EH (cell line): Measurements from ENCODE around the gene ITSN1.
"Not testable (repeated sequence)": the region's sequence is repeated elsewhere in the genome, so short reads cannot be mapped to it uniquely, and the experiment has no call there.

ENCODE experiments used
- DNase-seq: peaks from one replicate; pipeline ENCODE4 v3.0.0-alpha.2; 2015; ENCODE audit warnings: low read depth

The ITSN1 gene

GRCh38 chr21:33894736-33895288, 252.5 kb downstream of the ITSN1 start:
- peak; percentile 89 for DNase-seq

- DNase-seq = no peak
Measured at GRCh38 chr21:33895356-33895755, 253.1 kb downstream of the ITSN1 start.

GRCh38 chr21:33896691-33897090, 254.4 kb downstream of the ITSN1 start:
- no peak for DNase-seq

DNA sequence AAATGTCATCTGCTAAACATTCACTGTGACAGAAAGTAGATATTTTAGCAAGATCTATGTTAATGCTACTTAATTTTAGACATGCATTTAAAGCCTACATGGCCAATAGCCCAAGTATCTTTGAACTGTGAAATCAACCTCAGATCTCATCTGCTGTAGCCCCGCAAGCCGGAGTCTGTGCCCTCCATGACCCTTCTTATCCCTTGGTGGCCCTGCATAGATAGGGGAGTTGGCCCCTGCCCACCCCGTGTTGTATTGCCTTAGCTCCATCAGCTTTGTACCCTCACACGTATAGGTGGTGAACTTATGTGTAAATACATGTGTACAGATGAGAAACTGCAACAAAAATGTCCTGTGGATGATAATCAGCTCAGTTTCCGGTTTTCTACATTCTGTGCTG, 254.8 kb downstream of the ITSN1 start:
- no peak for DNase-seq

- no peak for DNase-seq
Measured at GRCh38 chr21:33897739-33898138, 255.4 kb downstream of the ITSN1 start.

- DNase-seq = peak; percentile 39
Measured at GRCh38 chr21:33898586-33898985, 256.3 kb downstream of the ITSN1 start.

DNA sequence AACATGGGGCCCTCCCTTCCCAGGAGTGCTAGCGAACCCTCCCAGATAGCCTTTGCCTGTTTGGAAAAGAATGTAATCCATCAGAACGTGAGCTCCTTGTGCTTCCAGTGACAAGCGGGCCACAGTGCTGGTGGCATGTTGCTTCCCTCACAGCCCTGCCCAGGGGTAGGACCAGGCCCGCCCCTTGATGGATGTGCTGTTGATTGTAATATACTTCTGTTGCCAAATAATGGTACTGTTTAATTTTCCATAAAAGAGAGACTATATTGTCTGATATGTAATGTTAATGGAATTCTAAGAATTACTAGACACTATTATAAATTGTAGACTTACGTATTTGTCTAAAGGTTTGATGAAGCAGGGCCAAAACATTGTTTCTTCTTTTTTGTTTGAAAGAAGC, 256.9 kb downstream of the ITSN1 start:
- peak; percentile 41 for DNase-seq

DNA sequence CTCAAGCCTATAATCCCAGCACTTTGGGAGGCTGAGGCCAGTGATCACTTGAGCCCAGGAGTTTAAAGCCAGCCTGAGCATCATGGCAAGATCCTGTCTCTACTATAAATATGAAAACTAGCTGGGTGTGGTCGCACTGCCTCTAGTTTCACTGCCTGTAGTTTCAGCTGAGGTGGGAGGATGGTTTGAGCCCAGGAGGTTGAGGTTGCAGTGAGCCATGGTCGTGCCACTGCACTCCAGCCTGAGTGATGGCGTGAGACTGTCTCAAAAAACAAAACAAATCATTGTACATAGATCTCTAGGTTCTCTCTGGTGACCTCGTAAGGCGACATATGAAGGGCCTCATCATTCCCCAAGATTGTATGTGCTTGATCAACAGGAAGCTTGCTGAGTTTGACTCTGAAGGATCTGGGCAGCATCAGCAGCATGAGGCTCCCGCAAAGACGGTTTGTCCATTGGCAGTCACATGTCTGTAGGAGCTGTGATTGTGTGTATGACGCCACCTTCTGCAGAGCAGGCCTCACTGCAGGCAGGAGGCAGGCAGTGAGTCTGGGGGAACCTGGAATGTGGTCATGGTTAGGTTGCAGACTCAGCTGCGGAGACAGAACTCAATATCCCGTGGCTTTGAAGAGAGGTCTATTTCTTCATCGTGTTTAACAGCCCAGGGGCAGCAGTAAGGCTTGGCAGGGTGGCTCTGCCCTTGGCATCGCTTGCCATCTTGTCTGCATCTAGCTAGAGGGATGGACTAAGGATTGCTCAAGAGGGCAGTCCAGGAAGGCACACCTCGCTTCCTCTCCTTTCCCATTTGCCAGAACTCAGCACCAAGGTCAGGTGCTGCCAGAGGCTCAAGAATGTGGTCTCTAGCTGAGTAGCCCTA, 259.3 kb downstream of the ITSN1 start:
- DNase-seq = peak; percentile 70

GRCh38 chr21:33902349-33902748, 260.0 kb downstream of the ITSN1 start:
- no peak for DNase-seq

DNA sequence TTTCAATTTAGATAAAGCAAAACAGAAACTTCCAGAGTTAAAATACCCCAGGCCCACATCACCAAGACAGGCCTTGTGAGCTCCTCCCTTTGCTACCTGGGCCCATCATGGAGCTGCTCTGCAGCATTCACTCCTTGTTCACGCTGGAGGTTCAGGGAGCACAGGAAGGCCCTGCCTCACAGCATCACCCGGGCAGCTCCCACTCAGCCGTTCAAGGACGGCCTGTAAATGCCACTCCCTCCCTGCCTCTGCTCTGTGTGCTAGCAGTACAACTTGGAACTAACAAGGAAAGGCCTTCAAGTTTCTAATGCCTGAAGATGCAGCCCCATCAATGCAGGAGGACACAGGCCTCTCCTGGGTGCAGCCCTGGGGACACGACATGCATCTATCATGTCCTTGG, 261.7 kb downstream of the ITSN1 start:
- DNase-seq = no peak

DNA sequence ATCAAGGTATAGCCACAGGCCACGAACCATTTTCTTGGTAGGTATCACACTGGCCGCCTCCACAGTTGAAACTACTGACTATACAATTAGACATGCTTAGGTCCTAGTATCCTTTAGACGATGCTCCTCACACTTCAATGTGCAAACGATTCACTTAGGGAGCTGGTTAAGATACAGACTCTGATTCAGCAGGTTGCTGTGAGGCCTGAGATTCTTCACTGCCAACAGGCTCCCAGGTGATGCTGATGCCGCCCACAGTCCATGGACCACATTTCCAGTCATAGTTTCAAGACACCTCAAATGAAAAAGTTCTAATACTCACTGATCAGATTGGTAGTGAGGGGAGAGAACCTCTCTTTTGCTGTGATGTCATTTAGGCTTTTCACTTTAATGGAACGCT, 266.5 kb downstream of the ITSN1 start:
- DNase-seq = no peak

- DNase-seq = no peak
Measured at GRCh38 chr21:33909756-33910155, 267.5 kb downstream of the ITSN1 start.

- DNase-seq = no peak
Measured at GRCh38 chr21:33914188-33914587, 271.9 kb downstream of the ITSN1 start.

GRCh38 chr21:33915368-33916199, 273.3 kb downstream of the ITSN1 start, which contains the start of gene ATP5PO:
ATP5PO (minus strand) TSS chr21:33915804; CDS start chr21:33915763, 41 bp downstream.
- DNase-seq = peak; percentile 98

GRCh38 chr21:33916200-33916567, 273.9 kb downstream of the ITSN1 start:
- DNase-seq = no peak

- DNase-seq = no peak
Measured at GRCh38 chr21:33917421-33917820, 275.1 kb downstream of the ITSN1 start.

DNA sequence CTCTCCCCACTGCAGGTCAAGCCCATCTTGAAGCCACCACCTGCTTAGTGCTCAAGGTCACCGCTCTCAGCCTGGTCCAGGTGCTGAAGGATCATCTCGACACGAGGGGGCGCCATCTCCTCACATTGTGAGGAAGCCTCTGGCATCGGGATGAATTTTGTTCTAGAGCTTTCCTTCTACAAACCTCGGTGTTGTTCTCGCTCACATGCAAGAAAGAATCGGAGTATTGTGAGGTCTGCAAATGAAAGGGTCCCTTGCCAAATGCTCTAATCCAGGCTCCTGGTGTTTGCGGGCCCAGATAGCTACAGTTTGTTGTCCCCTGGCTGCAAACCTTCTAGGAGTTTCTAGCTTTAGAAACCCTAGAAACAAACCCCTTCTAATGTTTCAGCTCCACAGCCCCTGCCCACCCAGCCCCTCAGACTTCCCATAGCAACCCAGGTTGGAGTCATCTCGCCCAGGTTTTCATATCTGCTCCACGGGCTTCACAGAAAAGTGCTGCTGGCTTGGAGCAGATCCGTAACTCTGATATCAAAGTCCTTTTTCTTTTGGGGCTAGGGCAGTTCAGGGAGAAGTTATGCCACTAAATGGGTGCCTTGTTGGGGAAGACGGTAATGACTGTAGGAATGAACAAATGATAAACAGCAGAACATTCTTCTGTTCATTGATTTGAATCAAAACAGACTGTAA, 281.9 kb downstream of the ITSN1 start:
- peak; percentile 78 for DNase-seq

DNA sequence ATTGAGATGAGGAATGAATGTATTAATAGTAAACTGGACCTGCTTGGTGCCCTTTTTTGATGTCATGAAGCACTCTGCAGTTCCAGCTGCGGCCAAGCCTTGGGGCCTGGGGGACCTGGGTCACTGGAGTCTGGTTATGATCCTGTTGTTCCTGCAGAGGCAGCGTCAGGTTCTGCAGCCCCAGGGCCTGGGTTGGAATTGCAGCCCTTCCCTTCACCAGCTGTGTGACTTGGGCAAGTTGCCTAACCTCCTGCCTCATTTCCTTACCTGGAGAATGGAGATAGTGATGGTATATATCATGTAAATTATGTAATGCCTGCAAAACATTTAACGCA, 282.4 kb downstream of the ITSN1 start:
- DNase-seq = no peak

- not testable (repeated sequence) for DNase-seq
Measured at GRCh38 chr21:33926248-33926647, 283.9 kb downstream of the ITSN1 start.

GRCh38 chr21:33931052-33931798, 288.9 kb downstream of the ITSN1 start:
- DNase-seq = not testable (repeated sequence)

DNA sequence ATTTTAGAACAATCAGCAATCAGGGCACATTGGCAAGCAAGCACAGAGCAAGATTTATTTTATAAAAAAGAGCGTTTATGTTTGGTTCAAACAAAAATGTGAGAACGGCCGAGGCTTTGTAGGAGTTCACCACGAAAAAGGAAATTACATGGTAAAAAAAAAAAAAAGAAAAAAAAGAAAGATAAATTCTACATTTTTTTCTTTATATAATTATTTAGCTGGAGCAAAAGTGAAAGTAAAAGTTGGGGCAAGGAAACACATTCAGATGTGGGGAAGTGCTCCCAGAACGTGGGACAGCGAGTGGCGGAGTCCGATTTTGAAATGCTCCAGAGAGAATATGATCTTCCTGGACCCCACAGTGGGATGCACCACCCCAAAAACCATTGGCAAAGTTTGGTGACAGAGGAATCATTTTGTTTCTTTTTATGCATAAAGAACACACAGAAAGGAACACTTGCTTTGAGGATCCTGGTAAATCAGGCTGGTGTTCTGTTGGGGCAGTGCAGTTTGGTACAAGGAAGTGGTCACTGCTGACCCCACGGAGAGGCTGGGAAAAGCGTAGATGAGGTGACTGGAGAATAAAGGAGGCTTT, 289.6 kb downstream of the ITSN1 start:
- peak; percentile 13 for DNase-seq
